ENCODE measurements around the gene TNFRSF9. TPM values are rescaled to one million over a fixed set of nuclear protein-coding genes. Genes with fewer than 3 reads are reported as not detected.

TNFRSF9 gene
- polyA plus RNA-seq, 2 of the 4 experiments (the other 2 are of a cell fraction): 0.75 to 3.2 TPM

DNA sequence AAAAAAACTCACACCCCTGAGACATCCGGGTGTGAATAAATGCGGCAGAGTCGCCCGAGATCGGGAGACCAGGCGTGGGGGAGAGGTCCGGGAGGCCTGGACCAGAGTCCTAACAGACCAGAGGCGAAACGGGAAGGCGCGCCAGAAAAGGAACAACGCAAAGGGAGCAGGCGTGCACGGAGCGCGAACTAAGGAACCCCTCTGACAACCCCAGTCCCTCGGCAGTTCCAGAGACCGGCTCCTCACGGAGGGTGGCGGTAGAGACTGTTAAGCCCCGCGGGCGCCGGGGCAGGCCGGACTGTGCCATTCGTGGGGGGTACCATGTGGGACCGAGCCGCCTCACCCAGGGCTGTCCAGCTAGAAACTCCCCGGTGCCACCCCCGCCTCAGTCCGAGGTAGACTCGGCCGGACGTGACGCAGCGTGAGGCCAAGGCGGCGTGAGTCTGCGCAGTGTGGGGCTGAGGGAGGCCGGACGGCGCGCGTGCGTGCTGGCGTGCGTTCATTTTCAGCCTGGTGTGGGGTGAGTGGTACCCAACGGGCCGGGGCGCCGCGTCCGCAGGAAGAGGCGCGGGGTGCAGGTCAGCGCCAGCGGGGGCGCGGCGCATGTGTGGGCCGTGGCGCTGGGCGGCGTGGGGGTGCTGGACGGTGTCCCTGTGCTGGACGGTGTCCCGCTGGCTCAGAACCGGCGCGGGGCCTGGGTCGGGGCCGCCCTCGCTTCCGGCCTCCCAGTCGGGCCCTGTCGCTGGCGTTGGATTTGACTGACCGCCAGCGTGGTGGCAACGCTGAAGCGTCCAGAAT is 20.8 kb upstream of the TNFRSF9 start, which contains the start of gene PARK7 (continued):
- TF ChIP-seq ZNF302 (CRISPR knock-in tag; IDR thresholded peaks at IDR 0.05): no peak
- TF ChIP-seq RAD21 (conservative IDR thresholded peaks at IDR 0.05 in 1 of 2, IDR thresholded peaks at IDR 0.05 in 1 of 2): no peak; a peak in 1 of 5 replicates
- no peak for TF ChIP-seq EHMT2 (IDR thresholded peaks at IDR 0.05; ENCODE audit: low read depth)
- TF ChIP-seq MAFK (IDR thresholded peaks at IDR 0.05; ENCODE audit: partially characterized antibody): no peak
- TF ChIP-seq, protein P1, sequence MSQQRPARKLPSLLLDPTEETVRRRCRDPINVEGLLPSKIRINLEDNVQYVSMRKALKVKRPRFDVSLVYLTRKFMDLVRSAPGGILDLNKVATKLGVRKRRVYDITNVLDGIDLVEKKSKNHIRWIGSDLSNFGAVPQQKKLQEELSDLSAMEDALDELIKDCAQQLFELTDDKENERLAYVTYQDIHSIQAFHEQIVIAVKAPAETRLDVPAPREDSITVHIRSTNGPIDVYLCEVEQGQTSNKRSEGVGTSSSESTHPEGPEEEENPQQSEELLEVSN (IDR thresholded peaks at IDR 0.05; ENCODE audit: borderline replicate concordance, low read depth): no peak
- no peak for TF ChIP-seq SREBF2 (IDR thresholded peaks at IDR 0.05)
- no peak for TF ChIP-seq SMC3 (IDR thresholded peaks at IDR 0.05)
- TF ChIP-seq, protein P2, sequence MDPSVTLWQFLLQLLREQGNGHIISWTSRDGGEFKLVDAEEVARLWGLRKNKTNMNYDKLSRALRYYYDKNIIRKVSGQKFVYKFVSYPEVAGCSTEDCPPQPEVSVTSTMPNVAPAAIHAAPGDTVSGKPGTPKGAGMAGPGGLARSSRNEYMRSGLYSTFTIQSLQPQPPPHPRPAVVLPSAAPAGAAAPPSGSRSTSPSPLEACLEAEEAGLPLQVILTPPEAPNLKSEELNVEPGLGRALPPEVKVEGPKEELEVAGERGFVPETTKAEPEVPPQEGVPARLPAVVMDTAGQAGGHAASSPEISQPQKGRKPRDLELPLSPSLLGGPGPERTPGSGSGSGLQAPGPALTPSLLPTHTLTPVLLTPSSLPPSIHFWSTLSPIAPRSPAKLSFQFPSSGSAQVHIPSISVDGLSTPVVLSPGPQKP (IDR thresholded peaks at IDR 0.05; ENCODE audit: low read depth, low read length): no peak
- TF ChIP-seq, protein P3, sequence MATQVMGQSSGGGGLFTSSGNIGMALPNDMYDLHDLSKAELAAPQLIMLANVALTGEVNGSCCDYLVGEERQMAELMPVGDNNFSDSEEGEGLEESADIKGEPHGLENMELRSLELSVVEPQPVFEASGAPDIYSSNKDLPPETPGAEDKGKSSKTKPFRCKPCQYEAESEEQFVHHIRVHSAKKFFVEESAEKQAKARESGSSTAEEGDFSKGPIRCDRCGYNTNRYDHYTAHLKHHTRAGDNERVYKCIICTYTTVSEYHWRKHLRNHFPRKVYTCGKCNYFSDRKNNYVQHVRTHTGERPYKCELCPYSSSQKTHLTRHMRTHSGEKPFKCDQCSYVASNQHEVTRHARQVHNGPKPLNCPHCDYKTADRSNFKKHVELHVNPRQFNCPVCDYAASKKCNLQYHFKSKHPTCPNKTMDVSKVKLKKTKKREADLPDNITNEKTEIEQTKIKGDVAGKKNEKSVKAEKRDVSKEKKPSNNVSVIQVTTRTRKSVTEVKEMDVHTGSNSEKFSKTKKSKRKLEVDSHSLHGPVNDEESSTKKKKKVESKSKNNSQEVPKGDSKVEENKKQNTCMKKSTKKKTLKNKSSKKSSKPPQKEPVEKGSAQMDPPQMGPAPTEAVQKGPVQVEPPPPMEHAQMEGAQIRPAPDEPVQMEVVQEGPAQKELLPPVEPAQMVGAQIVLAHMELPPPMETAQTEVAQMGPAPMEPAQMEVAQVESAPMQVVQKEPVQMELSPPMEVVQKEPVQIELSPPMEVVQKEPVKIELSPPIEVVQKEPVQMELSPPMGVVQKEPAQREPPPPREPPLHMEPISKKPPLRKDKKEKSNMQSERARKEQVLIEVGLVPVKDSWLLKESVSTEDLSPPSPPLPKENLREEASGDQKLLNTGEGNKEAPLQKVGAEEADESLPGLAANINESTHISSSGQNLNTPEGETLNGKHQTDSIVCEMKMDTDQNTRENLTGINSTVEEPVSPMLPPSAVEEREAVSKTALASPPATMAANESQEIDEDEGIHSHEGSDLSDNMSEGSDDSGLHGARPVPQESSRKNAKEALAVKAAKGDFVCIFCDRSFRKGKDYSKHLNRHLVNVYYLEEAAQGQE (IDR thresholded peaks at IDR 0.05): no peak
- TF ChIP-seq, protein P4, sequence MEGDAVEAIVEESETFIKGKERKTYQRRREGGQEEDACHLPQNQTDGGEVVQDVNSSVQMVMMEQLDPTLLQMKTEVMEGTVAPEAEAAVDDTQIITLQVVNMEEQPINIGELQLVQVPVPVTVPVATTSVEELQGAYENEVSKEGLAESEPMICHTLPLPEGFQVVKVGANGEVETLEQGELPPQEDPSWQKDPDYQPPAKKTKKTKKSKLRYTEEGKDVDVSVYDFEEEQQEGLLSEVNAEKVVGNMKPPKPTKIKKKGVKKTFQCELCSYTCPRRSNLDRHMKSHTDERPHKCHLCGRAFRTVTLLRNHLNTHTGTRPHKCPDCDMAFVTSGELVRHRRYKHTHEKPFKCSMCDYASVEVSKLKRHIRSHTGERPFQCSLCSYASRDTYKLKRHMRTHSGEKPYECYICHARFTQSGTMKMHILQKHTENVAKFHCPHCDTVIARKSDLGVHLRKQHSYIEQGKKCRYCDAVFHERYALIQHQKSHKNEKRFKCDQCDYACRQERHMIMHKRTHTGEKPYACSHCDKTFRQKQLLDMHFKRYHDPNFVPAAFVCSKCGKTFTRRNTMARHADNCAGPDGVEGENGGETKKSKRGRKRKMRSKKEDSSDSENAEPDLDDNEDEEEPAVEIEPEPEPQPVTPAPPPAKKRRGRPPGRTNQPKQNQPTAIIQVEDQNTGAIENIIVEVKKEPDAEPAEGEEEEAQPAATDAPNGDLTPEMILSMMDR (IDR thresholded peaks at IDR 0.05): peak; percentile 32
- TF ChIP-seq HEYL (CRISPR knock-in tag; IDR thresholded peaks at IDR 0.05): no peak
- no peak for TF ChIP-seq ZFP36 (IDR thresholded peaks at IDR 0.05; ENCODE audit: borderline replicate concordance, partially characterized antibody)
- no peak for TF ChIP-seq HOXA7 (CRISPR knock-in tag; IDR thresholded peaks at IDR 0.05)
- TF ChIP-seq EHF (CRISPR knock-in tag; IDR thresholded peaks at IDR 0.05): no peak
- TF ChIP-seq ZC3H11A (IDR thresholded peaks at IDR 0.05): no peak
- TF ChIP-seq, protein P5, sequence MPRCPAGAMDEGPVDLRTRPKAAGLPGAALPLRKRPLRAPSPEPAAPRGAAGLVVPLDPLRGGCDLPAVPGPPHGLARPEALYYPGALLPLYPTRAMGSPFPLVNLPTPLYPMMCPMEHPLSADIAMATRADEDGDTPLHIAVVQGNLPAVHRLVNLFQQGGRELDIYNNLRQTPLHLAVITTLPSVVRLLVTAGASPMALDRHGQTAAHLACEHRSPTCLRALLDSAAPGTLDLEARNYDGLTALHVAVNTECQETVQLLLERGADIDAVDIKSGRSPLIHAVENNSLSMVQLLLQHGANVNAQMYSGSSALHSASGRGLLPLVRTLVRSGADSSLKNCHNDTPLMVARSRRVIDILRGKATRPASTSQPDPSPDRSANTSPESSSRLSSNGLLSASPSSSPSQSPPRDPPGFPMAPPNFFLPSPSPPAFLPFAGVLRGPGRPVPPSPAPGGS (IDR thresholded peaks at IDR 0.05): peak; percentile 78
- no peak for TF ChIP-seq NFE2L2 (conservative IDR thresholded peaks at IDR 0.05; ENCODE audit: low read length)
- no peak for TF ChIP-seq JUNB (IDR thresholded peaks at IDR 0.05)
- TF ChIP-seq ZSCAN20 (CRISPR knock-in tag; IDR thresholded peaks at IDR 0.05): no peak
- no peak for TF ChIP-seq NR3C1 (IDR thresholded peaks at IDR 0.05)
- TF ChIP-seq FOSB (CRISPR knock-in tag; IDR thresholded peaks at IDR 0.05): no peak
- no peak for TF ChIP-seq KDM1A (IDR thresholded peaks at IDR 0.05; ENCODE audit: low read depth)
- TF ChIP-seq EP300 (IDR thresholded peaks at IDR 0.05): no peak; a peak in 1 of 5 replicates
- TF ChIP-seq HOXB5 (CRISPR knock-in tag; IDR thresholded peaks at IDR 0.05): no peak
- no peak for TF ChIP-seq TP53 (CRISPR knock-in tag; IDR thresholded peaks at IDR 0.05)
- no peak for TF ChIP-seq RFX5 (IDR thresholded peaks at IDR 0.05)
- no peak for TF ChIP-seq RARB (CRISPR knock-in tag; IDR thresholded peaks at IDR 0.05)
- TF ChIP-seq, protein P6, sequence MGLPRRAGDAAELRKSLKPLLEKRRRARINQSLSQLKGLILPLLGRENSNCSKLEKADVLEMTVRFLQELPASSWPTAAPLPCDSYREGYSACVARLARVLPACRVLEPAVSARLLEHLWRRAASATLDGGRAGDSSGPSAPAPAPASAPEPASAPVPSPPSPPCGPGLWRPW (IDR thresholded peaks at IDR 0.05): no peak
- TF ChIP-seq TFCP2L1 (CRISPR knock-in tag; IDR thresholded peaks at IDR 0.05): no peak
- TF ChIP-seq GATA3 (IDR thresholded peaks at IDR 0.05; ENCODE audit: borderline replicate concordance): peak; percentile 80
- no peak for TF ChIP-seq POLR2AphosphoS2 (conservative IDR thresholded peaks at IDR 0.05; ENCODE audit: low read length)
- no peak for TF ChIP-seq ESRRA (IDR thresholded peaks at IDR 0.05; ENCODE audit: borderline replicate concordance, low read length)
- TF ChIP-seq FOXS1 (CRISPR knock-in tag; IDR thresholded peaks at IDR 0.05): no peak
- no peak for TF ChIP-seq CEBPB (IDR thresholded peaks at IDR 0.05)
- TF ChIP-seq, protein P7, sequence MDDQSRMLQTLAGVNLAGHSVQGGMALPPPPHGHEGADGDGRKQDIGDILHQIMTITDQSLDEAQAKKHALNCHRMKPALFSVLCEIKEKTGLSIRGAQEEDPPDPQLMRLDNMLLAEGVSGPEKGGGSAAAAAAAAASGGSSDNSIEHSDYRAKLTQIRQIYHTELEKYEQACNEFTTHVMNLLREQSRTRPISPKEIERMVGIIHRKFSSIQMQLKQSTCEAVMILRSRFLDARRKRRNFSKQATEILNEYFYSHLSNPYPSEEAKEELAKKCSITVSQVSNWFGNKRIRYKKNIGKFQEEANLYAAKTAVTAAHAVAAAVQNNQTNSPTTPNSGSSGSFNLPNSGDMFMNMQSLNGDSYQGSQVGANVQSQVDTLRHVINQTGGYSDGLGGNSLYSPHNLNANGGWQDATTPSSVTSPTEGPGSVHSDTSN (IDR thresholded peaks at IDR 0.05): no peak

All from A549 (cell line).